GM18858 (cell line): ENCODE results near the gene MMP11.

Experiments used
- ATAC-seq: cut with Tn5 transposase; IDR thresholded peaks from one replicate; pipeline ENCODE4 v1.9.1; 2021; ENCODE audit not compliant: unreplicated experiment

MMP11 gene

DNA sequence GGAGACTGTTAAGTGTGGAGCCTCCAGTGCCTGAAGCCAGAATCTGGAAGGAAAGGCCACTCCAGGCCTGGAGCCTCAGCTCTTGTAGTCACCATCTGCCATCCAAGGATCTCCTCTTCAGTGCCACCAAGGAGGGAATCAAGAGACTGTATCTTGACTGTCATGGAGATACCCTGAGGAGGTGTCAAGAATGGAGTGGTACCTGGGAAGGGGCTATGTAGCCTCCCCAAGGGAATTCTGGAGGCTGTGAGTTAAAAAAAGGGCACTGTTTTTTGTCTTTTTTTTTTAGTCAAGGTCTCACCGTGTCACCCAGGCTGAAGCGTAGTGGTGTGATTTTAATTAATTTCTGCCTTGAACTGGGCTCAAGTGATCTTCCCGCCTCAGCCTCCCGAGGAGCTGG is 13.1 kb upstream of the MMP11 start:
- no peak for ATAC-seq

DNA sequence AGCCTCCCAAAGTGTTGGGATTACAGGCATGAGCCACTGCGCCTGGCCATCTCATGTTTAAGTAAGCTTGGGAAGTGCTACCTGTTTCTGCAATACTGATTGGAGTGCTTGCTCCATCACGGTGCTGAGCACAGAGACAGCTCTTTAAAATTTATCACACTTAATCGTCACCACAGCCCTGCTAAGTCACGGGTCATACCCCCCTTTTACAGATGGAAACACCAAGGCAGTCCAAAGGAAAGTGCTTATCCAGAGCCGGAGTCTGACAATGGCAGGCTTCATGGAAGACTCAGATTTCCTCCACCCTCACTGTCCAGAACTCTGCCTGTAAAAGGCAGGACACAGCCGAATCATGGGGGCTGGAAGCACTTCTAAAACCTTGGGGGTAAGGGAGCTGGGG is 12.6 kb upstream of the MMP11 start:
- no peak for ATAC-seq

DNA sequence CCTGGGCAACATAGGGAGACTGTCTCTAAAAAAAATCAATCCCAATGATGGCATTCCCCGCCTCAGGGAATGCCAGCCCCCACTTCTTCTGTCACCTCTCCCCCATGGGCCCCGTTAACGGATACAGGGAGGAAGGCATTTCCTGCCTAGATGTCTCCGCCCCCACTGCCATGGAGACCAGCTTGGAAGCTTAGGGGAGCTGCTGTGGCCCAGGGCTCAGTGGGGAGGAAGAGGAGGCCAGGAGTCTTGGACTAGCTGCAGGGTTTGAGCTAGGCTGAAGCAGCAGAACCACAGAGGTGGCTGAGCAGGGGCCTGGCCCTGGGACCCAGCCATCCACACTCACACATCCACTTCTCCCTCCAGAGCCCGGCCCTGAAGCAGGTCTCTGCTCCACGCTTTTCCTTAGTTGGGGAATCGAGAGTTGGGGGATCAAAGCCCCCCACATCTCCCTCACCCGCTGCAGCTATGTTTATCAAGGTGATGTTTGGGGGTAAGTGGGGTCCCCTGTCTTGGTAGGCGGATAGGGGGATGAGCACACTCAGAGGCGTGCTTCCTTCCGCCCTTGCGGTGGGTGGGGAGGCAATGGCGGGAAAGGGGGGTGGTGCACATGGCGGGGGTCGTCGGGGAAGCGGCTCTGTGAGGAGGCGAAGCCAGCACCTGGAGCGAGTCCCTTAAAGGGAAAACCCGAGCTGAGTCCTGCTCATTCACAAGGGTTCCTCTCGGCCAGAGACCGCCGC is 9.6 kb upstream of the MMP11 start, which contains the start of gene C22orf15:
Gene C22orf15 (plus strand): TSS at position 149 of the 737 bp plus-strand sequence. CDS start 317 bp downstream, at position 466.
- no peak for ATAC-seq

DNA sequence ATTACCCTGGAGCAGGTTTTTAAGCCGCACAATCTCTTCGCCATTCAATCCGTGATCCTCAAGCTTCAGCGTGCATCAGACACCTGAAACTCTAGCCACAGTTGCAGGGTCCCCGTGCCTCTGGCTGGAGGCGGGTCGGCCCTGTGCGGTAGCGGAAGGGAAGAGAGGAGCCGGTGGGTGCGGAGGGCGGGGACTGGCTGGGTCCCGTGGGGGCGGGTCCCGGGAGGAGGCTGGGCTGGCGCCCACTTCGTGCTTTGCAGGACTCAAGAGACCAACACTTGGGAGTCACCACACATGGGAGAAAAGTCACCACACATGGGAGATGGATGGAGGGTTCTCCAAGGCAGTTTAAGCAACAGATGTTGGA is 9.1 kb upstream of the MMP11 start:
- no peak for ATAC-seq

DNA sequence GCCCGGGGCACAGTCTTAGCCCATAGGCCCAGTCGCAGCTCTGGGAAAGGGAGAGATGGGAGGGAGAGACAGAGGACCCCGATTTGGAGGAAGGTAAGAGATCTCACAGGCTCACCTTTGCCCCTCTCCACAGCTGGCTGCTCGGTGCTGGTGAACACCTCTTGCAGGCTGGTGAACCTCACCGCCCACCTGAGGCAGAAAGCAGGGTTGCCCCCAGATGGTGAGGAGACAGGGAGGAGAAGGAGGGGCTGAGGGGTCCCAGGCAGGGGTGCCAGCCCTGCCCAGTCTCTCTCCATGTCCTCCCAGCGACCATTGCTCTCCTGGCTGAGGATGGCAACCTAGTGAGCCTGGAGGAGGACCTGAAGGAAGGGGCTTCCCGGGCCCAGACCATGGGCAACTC is 8.7 kb upstream of the MMP11 start:
- no peak for ATAC-seq

DNA sequence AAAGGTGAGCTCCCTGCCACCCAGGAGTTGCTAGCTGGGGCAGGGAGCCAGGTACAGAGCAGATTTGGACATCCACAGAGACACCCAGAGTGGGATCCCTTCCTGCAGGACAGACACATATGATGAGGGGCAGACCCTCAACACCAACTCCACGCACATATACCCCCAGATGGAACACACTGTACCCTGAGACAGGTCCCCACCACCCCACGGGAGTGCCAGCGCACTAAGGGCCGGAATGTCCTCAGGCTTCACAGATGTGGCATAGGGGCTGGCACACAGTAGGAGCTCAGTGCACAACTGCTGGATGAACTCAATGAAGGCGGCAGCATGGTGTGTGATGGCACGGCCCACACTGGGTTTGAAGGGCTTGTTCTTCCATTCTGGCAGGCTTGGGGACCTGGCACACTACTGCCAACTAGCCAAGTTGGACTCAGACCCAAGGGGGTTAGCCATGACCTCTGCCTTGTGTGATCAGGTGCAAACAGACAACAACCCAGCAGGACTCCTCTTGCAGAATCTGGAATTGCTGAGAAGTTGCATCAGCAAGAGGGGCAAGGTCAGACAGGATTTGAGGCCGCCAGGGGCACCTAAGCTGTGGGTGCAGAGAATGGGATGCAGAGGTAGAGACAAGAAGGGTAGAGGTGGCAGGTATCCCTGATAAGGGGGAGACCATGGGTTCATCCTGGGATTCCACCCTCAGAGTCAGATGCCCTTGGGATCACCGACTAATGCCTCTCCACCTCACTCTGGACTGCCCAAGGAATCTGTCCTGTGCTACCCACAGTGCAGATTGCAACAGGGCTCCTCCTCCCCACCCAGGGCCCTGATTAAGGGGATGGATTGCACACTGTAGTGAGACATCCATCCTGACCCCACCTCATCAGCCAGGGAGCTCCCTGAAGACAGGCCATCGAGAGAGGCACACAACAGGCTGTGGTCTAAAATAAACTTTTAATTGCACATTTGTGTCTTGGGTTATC is 7.5 kb upstream of the MMP11 start:
- no peak for ATAC-seq

DNA sequence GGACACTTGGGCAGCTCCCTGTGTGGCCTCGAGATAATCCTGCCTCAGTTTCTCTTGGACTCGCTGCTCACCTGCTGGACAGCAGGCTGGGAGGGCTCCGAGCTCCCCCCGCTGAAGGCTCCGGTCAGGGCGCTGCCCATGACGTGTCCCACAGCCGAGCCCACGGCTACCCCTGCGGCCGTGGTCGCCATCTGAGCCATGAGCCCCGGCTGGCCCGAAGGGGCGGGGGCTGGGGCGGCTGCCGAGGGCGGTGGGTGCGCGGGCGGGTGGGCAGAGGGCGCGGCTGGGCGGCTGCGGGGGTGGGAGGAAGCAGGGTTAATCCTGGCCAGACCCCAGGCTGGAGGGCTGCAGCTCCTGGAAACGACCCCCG is 5.4 kb upstream of the MMP11 start:
- no peak for ATAC-seq

DNA sequence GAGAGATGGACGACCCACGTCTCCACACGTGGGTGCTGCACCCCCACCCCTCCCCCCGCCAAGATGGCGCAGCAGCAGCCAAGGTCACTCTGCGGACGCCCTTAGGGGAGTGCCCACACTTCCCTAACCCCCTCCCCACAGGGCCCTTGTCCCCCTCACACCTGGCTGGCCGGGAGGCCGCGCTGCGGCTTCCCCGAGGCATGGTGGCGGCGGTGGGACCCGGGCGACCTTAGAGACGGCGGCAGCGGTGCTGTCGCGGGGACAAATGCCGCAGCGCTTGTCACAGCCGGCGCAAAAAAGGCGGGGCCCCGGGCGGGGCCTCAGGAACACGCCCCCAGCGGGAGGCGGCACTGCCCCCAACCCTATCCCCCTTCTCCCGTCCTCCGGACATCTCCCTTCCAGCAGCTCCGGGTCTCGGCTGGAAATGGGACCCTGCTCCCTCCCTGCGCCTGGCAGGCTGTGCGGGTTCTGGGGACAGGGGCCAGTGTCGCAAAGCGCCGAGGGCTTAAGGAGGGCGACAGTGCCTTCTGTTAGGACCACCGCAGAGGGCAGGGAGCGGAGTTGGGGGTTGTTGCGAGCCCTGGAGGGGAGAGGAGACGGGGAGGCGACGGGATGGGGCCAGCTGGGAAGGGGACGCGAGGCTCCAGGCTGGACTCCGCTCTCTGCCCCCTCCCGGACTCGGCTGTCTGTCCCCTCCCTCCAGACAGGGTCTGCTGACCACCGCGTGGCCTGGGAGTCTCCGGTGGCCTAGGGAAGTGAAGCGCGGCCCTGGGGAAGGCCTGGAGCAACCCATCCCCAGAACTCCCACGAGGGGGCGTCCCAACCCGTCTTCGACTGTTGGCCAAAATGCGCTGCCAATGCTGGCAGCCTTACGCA is 4.7 kb upstream of the MMP11 start, which contains the start of gene CHCHD10:
Gene CHCHD10 (minus strand): TSS at position 300 of the 876 bp plus-strand sequence. CDS start 98 bp downstream, at position 202.
- no peak for ATAC-seq

DNA sequence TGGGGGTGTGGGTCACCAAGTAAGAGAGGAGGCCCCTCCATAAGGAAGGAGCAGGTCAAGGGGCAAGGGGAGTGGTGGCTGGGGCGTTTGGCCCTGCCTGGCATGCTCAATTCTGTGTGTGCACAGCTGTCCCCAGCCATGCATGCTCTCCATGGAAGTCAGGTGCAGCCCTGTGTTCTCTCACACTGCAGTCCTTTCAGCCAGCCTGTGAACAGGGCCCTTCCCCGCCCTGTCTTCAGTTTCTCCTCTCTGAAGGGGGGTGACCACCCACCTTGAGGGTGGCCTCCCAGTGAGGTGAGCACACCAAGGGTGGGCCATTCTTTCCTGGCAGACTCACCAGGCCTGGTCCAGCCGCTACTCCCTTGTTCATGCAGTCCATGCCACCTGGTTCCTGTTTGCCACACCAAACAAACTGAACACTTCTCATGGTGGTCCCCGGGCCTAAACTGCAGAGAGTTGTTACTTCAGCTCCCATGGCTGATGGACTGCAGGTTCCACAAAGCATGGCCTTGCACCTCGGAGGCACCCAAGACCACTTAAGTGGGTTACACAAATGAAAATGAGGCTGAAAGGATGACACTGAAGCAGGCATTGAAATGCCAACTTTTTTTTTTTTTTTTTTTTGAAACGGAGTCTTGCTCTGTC is 3.2 kb upstream of the MMP11 start:
- no peak for ATAC-seq

DNA sequence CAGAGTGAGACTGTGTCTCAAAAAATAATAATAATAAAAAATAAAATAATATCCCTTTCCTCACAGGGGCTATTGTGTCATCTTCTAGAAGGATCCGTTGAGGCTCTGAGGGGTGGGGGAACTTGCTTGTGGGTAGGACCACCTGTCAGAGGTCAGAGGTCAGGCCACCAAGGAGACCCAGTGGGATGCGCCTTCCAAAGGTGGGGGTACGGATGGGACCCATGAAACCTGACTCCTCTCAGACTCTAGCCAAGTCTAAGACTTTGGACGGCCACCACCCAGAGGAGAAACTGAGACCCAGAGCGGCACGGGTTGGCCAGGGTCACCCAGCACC is 367 bp upstream of the MMP11 start:
- ATAC-seq = no peak

DNA sequence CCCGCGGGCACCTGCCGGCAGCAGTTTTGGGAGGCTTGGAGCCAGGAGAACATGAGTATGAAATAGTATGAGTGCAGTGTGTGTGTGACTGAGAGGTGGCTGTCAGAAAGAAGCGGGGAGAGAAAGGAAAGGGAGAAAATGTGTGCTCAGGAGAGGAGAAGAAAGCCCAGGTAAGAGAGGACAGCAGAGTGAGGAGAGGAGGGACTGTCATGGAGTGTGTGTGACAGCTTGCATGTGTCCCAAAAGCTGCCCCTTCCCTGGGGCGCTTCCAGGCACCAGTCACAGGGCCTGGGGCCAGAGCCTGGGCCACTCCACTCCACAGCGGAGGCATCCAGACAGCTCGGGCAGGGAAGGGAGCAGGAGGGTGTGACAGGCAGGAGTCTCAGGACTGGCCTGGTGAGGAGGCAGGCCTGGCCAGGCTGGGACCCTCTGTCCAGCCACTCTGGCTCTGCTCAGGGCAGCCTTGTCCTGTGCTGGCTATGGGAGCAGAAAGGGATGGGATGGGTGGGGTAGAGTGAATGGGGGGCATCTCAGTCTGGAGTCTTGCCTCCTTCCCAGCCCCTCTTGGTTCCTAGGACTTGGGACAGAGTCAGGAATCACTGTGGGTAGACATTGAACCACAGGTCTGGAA is 949 bp downstream of the MMP11 start:
- no peak for ATAC-seq

DNA sequence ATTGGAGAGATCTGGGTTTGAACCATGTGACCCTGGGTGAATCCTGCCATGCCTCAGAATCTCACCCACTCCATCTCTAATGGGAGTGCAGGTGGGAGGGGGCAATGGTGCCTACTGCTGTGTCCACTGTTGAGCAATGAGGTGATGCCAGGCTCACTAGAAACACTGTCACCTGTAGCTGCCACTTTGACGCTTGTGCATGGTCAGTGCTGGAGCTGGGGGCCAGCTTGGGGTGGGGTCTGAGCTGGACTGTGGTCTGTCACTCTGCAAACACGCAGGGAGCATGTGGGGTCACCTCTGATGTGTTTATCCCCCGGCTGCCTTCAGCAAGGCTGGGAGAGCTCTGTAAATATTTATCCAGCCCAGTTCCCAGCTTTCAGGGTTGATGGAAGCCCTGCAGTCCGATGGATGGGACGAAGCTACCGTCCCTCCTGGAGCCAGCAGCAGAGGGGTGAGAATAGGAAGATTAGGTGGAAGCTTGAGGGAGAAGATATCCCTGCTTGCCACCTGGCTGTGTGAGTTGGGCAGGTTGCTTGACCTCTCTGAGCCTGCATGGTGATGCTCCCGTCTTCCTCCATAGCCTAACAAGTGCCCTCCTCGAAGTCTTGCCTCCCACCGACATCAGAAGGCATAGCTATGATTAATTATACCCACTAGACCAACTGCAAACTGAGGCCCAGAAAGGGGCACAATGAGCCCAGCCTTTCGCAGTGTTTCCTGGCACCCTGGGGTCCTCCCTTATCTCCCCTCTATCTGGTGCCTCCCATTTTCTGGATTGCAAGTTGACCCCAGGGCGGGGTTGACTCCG is 1.7 kb downstream of the MMP11 start:
- no peak for ATAC-seq

DNA sequence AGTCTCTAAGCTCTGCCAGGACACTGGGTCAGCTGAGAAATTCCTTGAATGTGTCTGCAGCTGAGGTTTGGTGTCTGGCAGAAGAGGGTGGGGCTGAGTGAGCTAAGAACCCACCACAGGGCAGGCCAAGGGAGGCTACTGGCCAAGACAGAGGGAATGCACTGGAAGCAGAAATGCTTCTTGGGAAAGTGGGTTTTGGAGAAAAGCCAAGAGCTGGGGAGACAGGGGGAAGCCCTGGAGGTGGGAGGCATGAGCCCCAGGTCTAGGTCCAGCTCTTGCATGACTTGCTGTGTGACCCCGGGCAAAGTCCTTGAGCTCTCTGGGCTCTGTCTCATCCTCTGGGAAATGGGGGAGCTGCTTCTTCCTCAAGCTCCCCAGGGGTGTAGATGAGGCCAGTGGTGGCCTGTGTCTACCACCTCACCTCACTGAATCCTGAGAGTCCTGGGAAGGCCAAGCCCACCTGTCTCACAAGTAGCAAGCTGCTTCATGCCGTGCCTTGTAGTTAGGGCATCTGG is 2.3 kb downstream of the MMP11 start:
- ATAC-seq = no peak

DNA sequence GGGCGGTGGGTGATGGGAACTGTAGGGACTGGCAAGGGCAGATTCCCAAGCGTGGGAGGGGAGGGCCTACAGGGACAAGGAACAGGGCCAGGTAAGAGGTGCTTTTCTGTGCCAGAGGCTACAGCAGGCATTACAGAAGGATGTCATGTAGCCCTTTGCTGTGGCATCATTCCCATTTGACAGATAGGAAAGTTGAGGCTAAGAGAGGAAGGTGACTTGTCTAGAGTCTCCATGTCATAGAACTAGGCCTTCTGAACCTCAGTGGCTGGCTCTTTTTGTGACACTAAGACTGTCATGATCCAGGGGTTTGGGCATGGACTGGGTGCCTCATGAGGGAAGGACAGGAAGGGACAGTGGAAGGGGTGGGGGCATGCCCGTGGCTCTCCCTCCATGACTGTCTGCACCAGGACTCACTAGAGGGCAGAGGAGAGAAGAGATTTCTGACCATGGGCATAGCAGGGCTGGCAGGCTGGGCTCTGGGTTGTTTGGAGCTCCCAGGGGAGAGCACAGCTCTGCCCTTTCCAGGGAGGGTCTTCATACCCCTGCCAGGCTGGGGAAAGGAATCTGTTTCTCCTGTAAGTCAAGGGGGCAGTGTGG is 3.2 kb downstream of the MMP11 start:
- no peak for ATAC-seq

DNA sequence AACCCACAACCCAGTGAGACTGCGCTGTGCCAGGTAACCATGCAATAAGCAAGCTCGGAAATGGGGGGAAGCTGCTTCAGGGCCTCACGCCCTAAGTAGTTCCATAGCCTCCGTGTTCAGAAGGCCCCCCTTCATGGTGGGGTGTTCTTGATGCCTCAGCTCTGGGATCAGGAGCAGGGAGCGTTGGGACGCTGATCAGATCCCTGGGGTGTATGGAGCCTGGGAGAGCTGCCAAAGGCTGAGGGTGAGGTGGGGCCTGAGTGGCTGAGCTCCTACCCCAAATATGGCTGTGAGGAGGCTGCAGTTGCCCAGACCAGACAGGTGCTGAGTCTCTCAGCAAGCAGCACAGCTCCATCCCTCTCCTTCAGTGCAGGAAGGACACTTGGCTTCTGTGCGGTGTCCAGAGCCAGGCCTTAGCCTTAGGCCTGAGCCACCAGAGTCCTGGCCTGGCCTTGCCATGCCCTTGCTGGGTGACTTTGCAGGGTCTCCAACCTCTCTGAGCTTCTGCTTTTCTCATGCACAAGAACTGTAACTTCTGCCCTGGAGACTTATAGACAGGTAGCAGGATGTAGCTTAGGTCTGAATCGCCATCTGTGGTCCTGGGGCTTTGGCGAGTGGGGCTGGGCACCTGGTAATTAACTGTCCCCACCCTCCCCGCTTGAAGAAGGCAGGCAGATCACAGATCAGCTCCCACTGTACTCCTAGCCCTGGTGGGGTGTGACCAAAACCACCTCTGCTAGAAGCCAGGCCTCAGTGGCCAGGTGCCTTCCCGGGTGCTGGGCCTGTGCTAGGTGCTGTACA is 5.3 kb downstream of the MMP11 start:
- ATAC-seq = no peak

DNA sequence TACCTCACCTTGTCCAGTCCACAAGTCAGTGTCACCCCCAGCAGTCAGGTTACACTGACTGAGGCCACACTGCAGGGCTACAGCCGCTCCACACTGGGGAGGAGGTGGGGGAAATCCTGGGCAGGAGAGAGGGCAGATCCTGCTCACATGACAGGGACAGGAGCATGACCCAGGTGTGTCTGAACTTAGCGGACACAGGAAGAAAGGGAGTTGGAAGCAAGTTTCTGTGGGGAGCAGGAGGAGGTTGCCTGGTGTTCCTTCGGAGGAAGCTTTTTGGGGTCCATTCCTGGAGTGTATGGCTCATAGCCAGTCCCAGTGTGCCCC is 5.9 kb downstream of the MMP11 start:
- no peak for ATAC-seq

DNA sequence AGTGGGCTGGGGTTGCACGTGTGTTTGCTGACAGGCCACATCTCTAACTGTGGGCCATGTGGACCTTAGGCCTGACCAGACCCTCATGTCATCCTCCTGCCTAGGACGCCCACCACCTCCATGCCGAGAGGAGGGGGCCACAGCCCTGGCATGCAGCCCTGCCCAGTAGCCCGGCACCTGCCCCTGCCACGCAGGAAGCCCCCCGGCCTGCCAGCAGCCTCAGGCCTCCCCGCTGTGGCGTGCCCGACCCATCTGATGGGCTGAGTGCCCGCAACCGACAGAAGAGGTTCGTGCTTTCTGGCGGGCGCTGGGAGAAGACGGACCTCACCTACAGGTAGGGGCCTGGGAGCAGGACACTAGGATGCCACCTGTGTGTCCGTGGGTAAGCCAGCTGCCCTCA is 6.4 kb downstream of the MMP11 start:
- ATAC-seq = no peak

DNA sequence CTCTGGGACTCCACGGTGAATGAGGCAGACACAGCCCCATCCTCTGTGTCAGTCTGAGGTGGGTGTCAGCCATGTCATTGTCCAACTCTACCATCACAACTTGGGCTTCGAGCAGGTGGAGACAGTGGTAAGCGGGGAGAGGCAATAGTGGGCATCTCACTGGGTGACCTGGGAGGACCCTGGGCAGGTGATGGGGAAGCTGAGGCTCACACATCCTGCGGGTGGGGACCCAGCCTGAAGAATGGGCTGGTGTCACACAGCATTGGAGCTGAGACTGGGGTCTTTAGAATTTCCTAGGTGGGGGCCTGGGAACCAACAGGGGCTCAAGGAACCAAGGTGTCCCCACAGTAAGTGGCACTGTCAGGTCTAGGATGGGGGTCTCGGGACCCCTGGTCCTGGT is 7.1 kb downstream of the MMP11 start:
- ATAC-seq = no peak
